ENCODE measurements around the gene BRAP. TPM values are rescaled to one million over a fixed set of nuclear protein-coding genes. Genes with fewer than 3 reads are reported as not detected.
"Not testable (repeated sequence)": the region's sequence is repeated elsewhere in the genome, so short reads cannot be mapped to it uniquely, and the experiment has no call there.

BRAP gene
- total RNA-seq, 2 experiments from 2014 or later: 18.3 to 23.6 TPM

- DNase-seq: peak; percentile 13
- intact Hi-C loops (cut with DNase I, micrococcal nuclease): no loop called here
- POLR2A ChIA-PET: no interaction called here
Measured at GRCh38 chr12:111607239-111607638, 78.5 kb downstream of the BRAP start.

GRCh38 chr12:111606767-111607230 lies 79.0 kb downstream of the BRAP start:
- CTCF ChIA-PET: no interaction called here
- Mint-ChIP-seq H3K9me3 (ENCODE audit: low read depth) (no peaks in the 10 kb centered on the region), H3K27me3 (no peaks in the 10 kb centered on the region), H3K36me3 (ENCODE audit: low read depth) (no peaks in the 10 kb centered on the region), H3K27ac (no peak overlapping the region), H3K4me3 (no peak overlapping the region), H3K4me1 (no peaks in the 10 kb centered on the region)
- intact Hi-C loops (cut with DNase I, micrococcal nuclease): no loop called here
- POLR2A ChIA-PET: no interaction called here
- no peak for DNase-seq
- no peak for ATAC-seq

More at GRCh38 chr12:111607239-111607638, 78.5 kb downstream of the BRAP start:
- CTCF ChIA-PET: no interaction called here
- no peaks in the 10 kb centered on the region for H3K27me3 Mint-ChIP-seq
- no peak overlapping the region for H3K27ac Mint-ChIP-seq
- no peaks in the 10 kb centered on the region for H3K4me1 Mint-ChIP-seq
- no peak overlapping the region for H3K4me3 Mint-ChIP-seq
- no peaks in the 10 kb centered on the region for H3K36me3 Mint-ChIP-seq (ENCODE audit: low read depth)
- ATAC-seq: no peak
- H3K9me3 Mint-ChIP-seq (ENCODE audit: low read depth): no peaks in the 10 kb centered on the region

- no peaks in the 10 kb centered on the region for H3K36me3 Mint-ChIP-seq (ENCODE audit: low read depth)
- no peaks in the 10 kb centered on the region for H3K9me3 Mint-ChIP-seq (ENCODE audit: low read depth)
- POLR2A ChIA-PET: no interaction called here
- DNase-seq (no peak), ATAC-seq (no peak)
- H3K27ac Mint-ChIP-seq: no peak overlapping the region
- CTCF ChIA-PET: interaction anchor here (0.7 kb wide), 1 partner anchor 221 kb away, joined by 3 read pairs; no protein-coding TSS in a partner anchor
- intact Hi-C loops (cut with DNase I, micrococcal nuclease): no loop called here
- no peaks in the 10 kb centered on the region for H3K27me3 Mint-ChIP-seq
- H3K4me1 Mint-ChIP-seq: no peaks in the 10 kb centered on the region
- H3K4me3 Mint-ChIP-seq: no peak overlapping the region
Measured at GRCh38 chr12:111605911-111606766, 79.6 kb downstream of the BRAP start.

- H3K36me3 Mint-ChIP-seq (ENCODE audit: low read depth); H3K4me1 Mint-ChIP-seq; ATAC-seq; CTCF ChIA-PET; DNase-seq; intact Hi-C loops (cut with DNase I, micrococcal nuclease); H3K27ac Mint-ChIP-seq; H3K9me3 Mint-ChIP-seq (ENCODE audit: low read depth); H3K27me3 Mint-ChIP-seq; H3K4me3 Mint-ChIP-seq: not testable (repeated sequence)
- POLR2A ChIA-PET: interaction anchor here (0.6 kb wide), 1 partner anchor 11 kb away, joined by 4 read pairs; no protein-coding TSS in a partner anchor
Measured at GRCh38 chr12:111602857-111603256, 82.9 kb downstream of the BRAP start.

GRCh38 chr12:111602348-111602747 lies 83.4 kb downstream of the BRAP start:
- CTCF ChIA-PET: no interaction called here
- intact Hi-C loops (cut with DNase I, micrococcal nuclease): no loop called here

GRCh38 chr12:111600986-111601385 lies 84.8 kb downstream of the BRAP start:
- intact Hi-C loops (cut with DNase I, micrococcal nuclease): not testable (repeated sequence)

More at GRCh38 chr12:111602348-111602747, 83.4 kb downstream of the BRAP start:
- DNase-seq: no peak
- POLR2A ChIA-PET: interaction anchor here (0.6 kb wide), 1 partner anchor 10 kb away, joined by 4 read pairs; no protein-coding TSS in a partner anchor
- H3K9me3 Mint-ChIP-seq (ENCODE audit: low read depth): no peaks in the 10 kb centered on the region
- no peak overlapping the region for H3K4me3 Mint-ChIP-seq
- peaks cover 5% of the 10 kb centered on the region for H3K4me1 Mint-ChIP-seq
- no peak for ATAC-seq
- H3K27me3 Mint-ChIP-seq: no peaks in the 10 kb centered on the region
- no peak overlapping the region for H3K27ac Mint-ChIP-seq
- no peaks in the 10 kb centered on the region for H3K36me3 Mint-ChIP-seq (ENCODE audit: low read depth)

GRCh38 chr12:111600205-111600642 lies 85.5 kb downstream of the BRAP start:
- CTCF ChIA-PET: no interaction called here
- peak overlapping the region; percentile 92 for H3K27ac Mint-ChIP-seq
- peak overlapping the region; percentile 81 for H3K4me3 Mint-ChIP-seq
- no peaks in the 10 kb centered on the region for H3K27me3 Mint-ChIP-seq
- no peak for ATAC-seq
- intact Hi-C loops (cut with DNase I, micrococcal nuclease): no loop called here
- no peaks in the 10 kb centered on the region for H3K9me3 Mint-ChIP-seq (ENCODE audit: low read depth)
- peaks cover 12% of the 10 kb centered on the region for H3K4me1 Mint-ChIP-seq
- no peak for DNase-seq
- POLR2A ChIA-PET: no interaction called here
- H3K36me3 Mint-ChIP-seq (ENCODE audit: low read depth): peaks cover 3% of the 10 kb centered on the region

More at GRCh38 chr12:111600986-111601385, 84.8 kb downstream of the BRAP start:
- H3K27ac Mint-ChIP-seq; H3K27me3 Mint-ChIP-seq; POLR2A ChIA-PET; H3K9me3 Mint-ChIP-seq (ENCODE audit: low read depth); DNase-seq; ATAC-seq; H3K4me3 Mint-ChIP-seq; H3K36me3 Mint-ChIP-seq (ENCODE audit: low read depth): not testable (repeated sequence)
- CTCF ChIA-PET: interaction anchor here (0.7 kb wide), 1 partner anchor 204 kb away, joined by 3 read pairs; no protein-coding TSS in a partner anchor
- H3K4me1 Mint-ChIP-seq: peaks cover 12% of the 10 kb centered on the region

GRCh38 chr12:111599453-111600204 lies 86.1 kb downstream of the BRAP start:
- H3K27ac Mint-ChIP-seq: peak overlapping the region; percentile 92

GRCh38 chr12:111598637-111599452 lies 86.9 kb downstream of the BRAP start, which contains the start of gene ATXN2:
TSS of gene ATXN2 (minus strand) at chr12:111599315. CDS start at chr12:111599034, 281 bp downstream.
- peaks cover 3% of the 10 kb centered on the region for H3K36me3 Mint-ChIP-seq (ENCODE audit: low read depth)
- H3K4me3 Mint-ChIP-seq: peak within 1 kb of the TSS; percentile 92
- H3K27me3 Mint-ChIP-seq: no peaks in the 10 kb centered on the region
- ATAC-seq: peak; percentile 52
- peak within 1 kb of the TSS; percentile 92 for H3K27ac Mint-ChIP-seq
- POLR2A ChIA-PET: no interaction called here
- H3K4me1 Mint-ChIP-seq: peaks cover 20% of the 10 kb centered on the region
- H3K9me3 Mint-ChIP-seq (ENCODE audit: low read depth): no peaks in the 10 kb centered on the region
- CTCF ChIA-PET: no interaction called here
- intact Hi-C loops (cut with DNase I, micrococcal nuclease): loop anchor here (1.0 to 5.0 kb wide), 12 partner anchors 52 to 1317 kb away; partner anchors contain the start of genes BRAP (in 2 of the 2), ACAD10 (in 1 of the 2), ATP2A2 (in 1 of the 2) and ERP29 (in 1 of the 2)
- DNase-seq: peak; percentile 81

More at GRCh38 chr12:111599453-111600204, 86.1 kb downstream of the BRAP start:
- Mint-ChIP-seq H3K4me1 (peaks cover 17% of the 10 kb centered on the region), H3K4me3 (peak overlapping the region; percentile 81), H3K9me3 (ENCODE audit: low read depth) (no peaks in the 10 kb centered on the region), H3K27me3 (no peaks in the 10 kb centered on the region), H3K36me3 (ENCODE audit: low read depth) (peaks cover 3% of the 10 kb centered on the region)
- DNase-seq: peak; percentile 91
- intact Hi-C loops (cut with DNase I, micrococcal nuclease): loop anchor here (1.0 to 5.0 kb wide), 12 partner anchors 52 to 1317 kb away; partner anchors contain the start of genes BRAP (in 2 of the 2), ACAD10 (in 1 of the 2), ATP2A2 (in 1 of the 2) and ERP29 (in 1 of the 2)
- ChIA-PET POLR2A (no interaction called here), CTCF (no interaction called here)
- ATAC-seq: peak; percentile 83

- H3K27me3 Mint-ChIP-seq: no peaks in the 10 kb centered on the region
- peak overlapping the region; percentile 92 for H3K4me3 Mint-ChIP-seq
- peaks cover 22% of the 10 kb centered on the region for H3K4me1 Mint-ChIP-seq
- peak overlapping the region; percentile 79 for H3K27ac Mint-ChIP-seq
- CTCF ChIA-PET: no interaction called here
- peaks cover 3% of the 10 kb centered on the region for H3K36me3 Mint-ChIP-seq (ENCODE audit: low read depth)
- peak; percentile 50 for DNase-seq
- intact Hi-C loops (cut with DNase I, micrococcal nuclease): loop anchor here (1.0 to 5.0 kb wide), 6 partner anchors 51 to 1316 kb away; partner anchors contain the start of genes ACAD10 (in 1 of the 2), ATP2A2 (in 1 of the 2), BRAP (in 1 of the 2) and PPP1CC (in 1 of the 2)
- ATAC-seq: peak; percentile 4
- POLR2A ChIA-PET: no interaction called here
- no peaks in the 10 kb centered on the region for H3K9me3 Mint-ChIP-seq (ENCODE audit: low read depth)
Measured at GRCh38 chr12:111597831-111598636, 87.7 kb downstream of the BRAP start.

All from activated CD4-positive, alpha-beta T cell treated with anti-CD3 and anti-CD28 coated beads for 36 hours (primary cell).